OCI-LY7 (cell line): ENCODE results near the gene CHST9.

Experiments used
- CTCF ChIP-seq: fragments of 200-600 bp; sonication (generic); conservative IDR thresholded peaks from 2 replicates; pipeline ENCODE4 v1.5.1; 2014; ENCODE audit warnings: mild to moderate bottlenecking, antibody characterized with exemption, low read length, moderate library complexity, mixed read lengths
- EZH2phosphoT487 ChIP-seq: fragments of 200-600 bp; sonication (generic); IDR thresholded peaks from 2 replicates; pipeline ENCODE4 v1.6.1; 2018; ENCODE audit warnings: low read depth, borderline replicate concordance, mild to moderate bottlenecking, mixed run types, antibody characterized with exemption, low read length, moderate library complexity, mixed read lengths

- TF ChIP-seq CTCF (no peak), EZH2phosphoT487 (no peak)
Measured at GRCh38 chr18:27130065-27130630, 55.0 kb downstream of the CHST9 start.
